Endometrium (tissue), 2 donors: Measurements from ENCODE around the gene TNFRSF12A.
"Not testable (repeated sequence)": the region's sequence is repeated elsewhere in the genome, so short reads cannot be mapped to it uniquely, and the experiment has no call there.

Experiments used
- FAIRE-seq: peaks from 2 replicates; lab custom pipeline; 2012; peaks lifted over from hg19 to GRCh38; lab: Jason Lieb, UNC
- donor health status: control.
- donor health status: control.

TNFRSF12A gene

GRCh38 chr16:3049921-3050481 is 29.8 kb downstream of the TNFRSF12A start:
- FAIRE-seq, result no peak

- no peak for FAIRE-seq
These were observed 30.3 kb downstream of the TNFRSF12A start for GRCh38 chr16:3050487-3050886.

GRCh38 chr16:3051009-3051408 is 30.8 kb downstream of the TNFRSF12A start:
- no peak for FAIRE-seq

GRCh38 chr16:3051494-3051893 is 31.3 kb downstream of the TNFRSF12A start:
- no peak for FAIRE-seq

- not testable (repeated sequence) for FAIRE-seq
These were observed 32.6 kb downstream of the TNFRSF12A start for GRCh38 chr16:3052571-3053329.

- not testable (repeated sequence) for FAIRE-seq
These were observed 33.2 kb downstream of the TNFRSF12A start for GRCh38 chr16:3053330-3053710.

GRCh38 chr16:3054965-3055733 is 35.0 kb downstream of the TNFRSF12A start:
- FAIRE-seq, result no peak

- not testable (repeated sequence) for FAIRE-seq
These were observed 35.6 kb downstream of the TNFRSF12A start for GRCh38 chr16:3055734-3056115.

GRCh38 chr16:3056336-3057180 is 36.4 kb downstream of the TNFRSF12A start:
- no peak for FAIRE-seq

- no peak for FAIRE-seq
These were observed 37.3 kb downstream of the TNFRSF12A start for GRCh38 chr16:3057181-3058138.

- no peak for FAIRE-seq
These were observed 38.2 kb downstream of the TNFRSF12A start for GRCh38 chr16:3058139-3059030.

- FAIRE-seq, result no peak
These were observed 39.0 kb downstream of the TNFRSF12A start for GRCh38 chr16:3059041-3059722.

GRCh38 chr16:3059723-3060242 is 39.6 kb downstream of the TNFRSF12A start:
- FAIRE-seq, result no peak

GRCh38 chr16:3060339-3061127 is 40.4 kb downstream of the TNFRSF12A start:
- no peak for FAIRE-seq

- no peak for FAIRE-seq
These were observed 42.4 kb downstream of the TNFRSF12A start for GRCh38 chr16:3062553-3062952.

- FAIRE-seq, result no peak
These were observed 43.6 kb downstream of the TNFRSF12A start for GRCh38 chr16:3063625-3064386.

- no peak for FAIRE-seq
These were observed 45.0 kb downstream of the TNFRSF12A start, which contains the start of gene IL32 for GRCh38 chr16:3065069-3065741. IL32 (plus strand) TSS chr16:3065640; CDS start chr16:3065812, 172 bp downstream.
